HEK293 (cell line): ENCODE results near the gene STAMBP.

Source experiments
- CTCF ChIA-PET: fragments of 350-600 bp; formaldehyde crosslinking; extraction: SDS; loops from one replicate; lab custom pipeline; 2021; ENCODE audit warnings: antibody characterized with exemption; lab: Yijun Ruan, JAX
- POLR2A ChIA-PET: fragments of 300-600 bp; formaldehyde crosslinking; extraction: SDS; loops from one replicate; lab custom pipeline; 2020; ENCODE audit warnings: antibody characterized with exemption, inconsistent platforms; lab: Yijun Ruan, JAX
- H3K27ac ChIP-seq: fragments of 200-500 bp; sonication (Bioruptor generic); 2 replicates; pipeline ENCODE4 v1.5.1; 2014; ENCODE audit warnings: low read depth, low read length, control low read depth, inconsistent platforms; ENCODE audit errors: extremely low read depth
- H3K36me3 ChIP-seq, 2 experiments: fragments of 200-500 bp in 1 of 2; sonication (Bioruptor generic) in 1 of 2; 1 replicate in 1 of 2; 2 replicates in 1 of 2; pipeline ENCODE4 v1.5.1; 2014 to 2017; ENCODE audit warnings: inconsistent platforms in 2 of 2, low read length in 2 of 2; ENCODE audit not compliant: control insufficient read depth in 2 of 2, insufficient read depth in 1 of 2
- H3K4me1 ChIP-seq: fragments of 200-500 bp; sonication (Bioruptor generic); 2 replicates; pipeline ENCODE4 v1.5.1; 2014; ENCODE audit warnings: mild to moderate bottlenecking, low read length, inconsistent platforms; ENCODE audit not compliant: control insufficient read depth, insufficient read depth
- H3K4me3 ChIP-seq: 2 replicates; pipeline ENCODE4 v1.5.1; 2011; ENCODE audit warnings: low read depth, mild to moderate bottlenecking, control low read depth, low read length, moderate library complexity
- H3K9me3 ChIP-seq: fragments of 200-500 bp; sonication (Bioruptor generic); 2 replicates; pipeline ENCODE4 v1.5.1; 2014; ENCODE audit warnings: low read depth, low read length, inconsistent platforms; ENCODE audit not compliant: control insufficient read depth, insufficient read depth
- KLF8 ChIP-seq: fragments of 450-650 bp; formaldehyde crosslinking; IDR thresholded peaks from 2 replicates; pipeline ENCODE4 v1.5.1; 2016; ENCODE audit warnings: missing biosample characterization, missing genetic modification characterization
- PRDM6 ChIP-seq: fragments of 450-650 bp; formaldehyde crosslinking; IDR thresholded peaks from 2 replicates; pipeline ENCODE4 v1.5.1; 2017; ENCODE audit warnings: missing biosample characterization, missing genetic modification characterization
- REPIN1 ChIP-seq: fragments of 450-650 bp; formaldehyde crosslinking; IDR thresholded peaks from 2 replicates; pipeline ENCODE4 v1.5.1; 2017; ENCODE audit warnings: missing biosample characterization, missing genetic modification characterization, low read depth
- ZBTB7A ChIP-seq: fragments of 450-650 bp; formaldehyde crosslinking; IDR thresholded peaks from 2 replicates; pipeline ENCODE4 v1.5.1; 2016; ENCODE audit warnings: low read depth, missing biosample characterization, missing genetic modification characterization
- ZNF112 ChIP-seq: fragments of 450-650 bp; formaldehyde crosslinking; IDR thresholded peaks from 2 replicates; pipeline ENCODE4 v1.5.0; 2017; ENCODE audit warnings: missing biosample characterization, missing genetic modification characterization
- ZNF157 ChIP-seq: fragments of 450-650 bp; formaldehyde crosslinking; IDR thresholded peaks from 2 replicates; pipeline ENCODE4 v1.5.1; 2016; ENCODE audit warnings: missing biosample characterization, missing genetic modification characterization
- ZNF169 ChIP-seq: fragments of 450-650 bp; formaldehyde crosslinking; IDR thresholded peaks from 2 replicates; pipeline ENCODE4 v1.5.1; 2016; ENCODE audit warnings: missing biosample characterization, missing genetic modification characterization
- ZNF175 ChIP-seq: fragments of 450-650 bp; formaldehyde crosslinking; IDR thresholded peaks from 2 replicates; pipeline ENCODE4 v1.5.1; 2016; ENCODE audit warnings: missing biosample characterization, missing genetic modification characterization
- ZNF19 ChIP-seq: fragments of 450-650 bp; formaldehyde crosslinking; IDR thresholded peaks from 2 replicates; pipeline ENCODE4; 2016; ENCODE audit warnings: missing biosample characterization, missing genetic modification characterization, low read depth
- ZNF221 ChIP-seq: fragments of 450-650 bp; formaldehyde crosslinking; IDR thresholded peaks from 2 replicates; pipeline ENCODE4 v1.5.1; 2017; ENCODE audit warnings: missing biosample characterization, missing genetic modification characterization, borderline replicate concordance
- ZNF239 ChIP-seq: fragments of 450-650 bp; formaldehyde crosslinking; IDR thresholded peaks from 2 replicates; pipeline ENCODE4 v1.5.1; 2016; ENCODE audit warnings: missing biosample characterization, missing genetic modification characterization
- ZNF341 ChIP-seq: fragments of 450-650 bp; formaldehyde crosslinking; IDR thresholded peaks from 2 replicates; pipeline ENCODE4; 2016; ENCODE audit warnings: low read depth, missing biosample characterization, missing genetic modification characterization
- ZNF501 ChIP-seq: fragments of 450-650 bp; formaldehyde crosslinking; IDR thresholded peaks from 2 replicates; pipeline ENCODE4 v1.5.1; 2016; ENCODE audit warnings: missing biosample characterization, missing genetic modification characterization
- ZNF514 ChIP-seq: fragments of 450-650 bp; formaldehyde crosslinking; IDR thresholded peaks from 2 replicates; pipeline ENCODE4 v1.5.1; 2016; ENCODE audit warnings: missing biosample characterization, missing genetic modification characterization
- ZNF623 ChIP-seq: fragments of 450-650 bp; formaldehyde crosslinking; IDR thresholded peaks from 2 replicates; pipeline ENCODE4 v1.5.1; 2016; ENCODE audit warnings: missing biosample characterization, missing genetic modification characterization
- ZNF626 ChIP-seq: fragments of 450-650 bp; sonication (Bioruptor Pico); formaldehyde crosslinking; IDR thresholded peaks from 2 replicates; pipeline ENCODE4 v1.5.1; 2018; ENCODE audit warnings: missing biosample characterization, missing genetic modification characterization, inconsistent platforms
- ZNF629 ChIP-seq: fragments of 450-650 bp; formaldehyde crosslinking; IDR thresholded peaks from 2 replicates; pipeline ENCODE4 v1.5.1; 2017; ENCODE audit warnings: missing biosample characterization, missing genetic modification characterization
- ZNF658 ChIP-seq: fragments of 450-650 bp; formaldehyde crosslinking; IDR thresholded peaks from 2 replicates; pipeline ENCODE4; 2016; ENCODE audit warnings: missing biosample characterization, missing genetic modification characterization
- ZNF692 ChIP-seq: fragments of 450-650 bp; formaldehyde crosslinking; IDR thresholded peaks from 2 replicates; pipeline ENCODE4 v1.5.1; 2016; ENCODE audit warnings: missing biosample characterization, missing genetic modification characterization
- ZNF701 ChIP-seq: fragments of 450-650 bp; formaldehyde crosslinking; IDR thresholded peaks from 2 replicates; pipeline ENCODE4 v1.5.1; 2016; ENCODE audit warnings: missing biosample characterization, missing genetic modification characterization
- ZSCAN30 ChIP-seq: fragments of 450-650 bp; IDR thresholded peaks from 2 replicates; pipeline ENCODE4 v1.5.1; 2018; ENCODE audit warnings: missing biosample characterization, mild to moderate bottlenecking, missing genetic modification characterization, moderate library complexity

Gene STAMBP

GRCh38 chr2:73859721-73860586 is 31.2 kb downstream of the STAMBP start:
- peaks cover 54 to 90% of the 10 kb centered on the region in 2 experiments for H3K36me3 ChIP-seq
- ChIA-PET CTCF (interaction anchor here (0.7 to 1.0 kb wide), 2 partner anchors 15 to 103 kb away, joined by 3 read pairs; no protein-coding TSS in a partner anchor), POLR2A (no interaction called here)
- no peaks in the 10 kb centered on the region for H3K9me3 ChIP-seq
- no peaks in the 10 kb centered on the region for H3K4me1 ChIP-seq
- H3K27ac ChIP-seq, result no peak overlapping the region
- no peak for TF ChIP-seq ZBTB7A (tag by site-specific recombination)
- TF ChIP-seq ZNF629 (tag by site-specific recombination), result 0 out of 2 replicates have a peak, but pooled peaks have one; percentile 14
- no peak overlapping the region for H3K4me3 ChIP-seq

GRCh38 chr2:73862987-73863386 is 34.2 kb downstream of the STAMBP start:
- Histone ChIP-seq H3K27ac (no peak overlapping the region), H3K9me3 (no peaks in the 10 kb centered on the region), H3K4me1 (no peaks in the 10 kb centered on the region)
- POLR2A ChIA-PET, result no interaction called here
- no peak for TF ChIP-seq ZNF514 (tag by site-specific recombination)
- TF ChIP-seq ZNF692 (tag by site-specific recombination), result no peak
- TF ChIP-seq ZNF19 (tag by site-specific recombination), result no peak
- no peak for TF ChIP-seq ZNF341 (tag by site-specific recombination)
- no peak for TF ChIP-seq ZNF221 (tag by site-specific recombination)
- no peak for TF ChIP-seq ZNF626 (tag by site-specific recombination)
- TF ChIP-seq, all 188 proteins: peak for 0
- peaks cover 52 to 84% of the 10 kb centered on the region in 2 experiments for H3K36me3 ChIP-seq
- H3K4me3 ChIP-seq, result no peak overlapping the region
- CTCF ChIA-PET, result no interaction called here

GRCh38 chr2:73868204-73868978 is 39.6 kb downstream of the STAMBP start:
- ChIA-PET CTCF (interaction anchor here (0.6 to 0.7 kb wide), 2 partner anchors 27 to 60 kb away, joined by 3 read pairs; no protein-coding TSS in a partner anchor), POLR2A (interaction anchor here (0.7 kb wide), 1 partner anchor 22 kb away, joined by 3 read pairs; no protein-coding TSS in a partner anchor)
- H3K4me3 ChIP-seq, result no peak overlapping the region
- peaks cover 26 to 37% of the 10 kb centered on the region in 2 experiments for H3K36me3 ChIP-seq
- no peak for TF ChIP-seq ZNF658 (tag by site-specific recombination)
- no peak for TF ChIP-seq ZNF112
- TF ChIP-seq ZNF501, result no peak
- no peak for TF ChIP-seq ZNF157 (tag by site-specific recombination)
- TF ChIP-seq ZNF169 (tag by site-specific recombination), result no peak
- TF ChIP-seq ZSCAN30, result no peak
- TF ChIP-seq ZNF239 (tag by site-specific recombination), result no peak
- TF ChIP-seq REPIN1 (tag by site-specific recombination), result no peak
- no peak for TF ChIP-seq KLF8
- TF ChIP-seq ZNF701 (tag by site-specific recombination), result no peak
- TF ChIP-seq PRDM6 (tag by site-specific recombination), result no peak
- TF ChIP-seq ZNF175 (tag by site-specific recombination), result no peak
- no peak for TF ChIP-seq ZNF623
- H3K9me3 ChIP-seq, result no peaks in the 10 kb centered on the region
- no peaks in the 10 kb centered on the region for H3K4me1 ChIP-seq
- H3K27ac ChIP-seq, result no peak overlapping the region
